H9 (cell line): ENCODE data around the gene PEX5L. TPM values are rescaled to one million over a fixed set of nuclear protein-coding genes. Genes with fewer than 3 reads are reported as not detected.

ENCODE experiments used
- DNase-seq: peaks from one replicate; pipeline ENCODE4 v3.0.0-alpha.2; 2017
- H2AFZ ChIP-seq: one replicate; pipeline ENCODE4 v1.6.1; 2013; ENCODE audit warnings: mild to moderate bottlenecking, low read length, control low read depth, moderate library complexity
- H2AK5ac ChIP-seq: 2 replicates; pipeline ENCODE4 v1.6.1; 2013; ENCODE audit warnings: low read length, control low read depth, mixed read lengths; ENCODE audit not compliant: insufficient read length
- H2BK120ac ChIP-seq: one replicate; pipeline ENCODE4 v1.6.1; 2013; ENCODE audit warnings: low read depth, mild to moderate bottlenecking, low read length, control low read depth, inconsistent platforms; ENCODE audit not compliant: poor library complexity, severe bottlenecking
- H2BK12ac ChIP-seq: 2 replicates; pipeline ENCODE4 v1.6.1; 2013; ENCODE audit warnings: low read length, control low read depth, mixed read lengths, low read depth; ENCODE audit not compliant: insufficient read length
- H2BK15ac ChIP-seq: 2 replicates; pipeline ENCODE4 v1.6.1; 2013; ENCODE audit warnings: low read depth, low read length, control low read depth
- H2BK20ac ChIP-seq: one replicate; pipeline ENCODE4 v1.6.1; 2013; ENCODE audit warnings: low read depth, mild to moderate bottlenecking, low read length, control low read depth, inconsistent platforms; ENCODE audit not compliant: poor library complexity, severe bottlenecking
- H2BK5ac ChIP-seq: 2 replicates; pipeline ENCODE4 v1.6.1; 2013; ENCODE audit warnings: low read length, control low read depth, mixed read lengths; ENCODE audit not compliant: insufficient read length
- H3K14ac ChIP-seq: 2 replicates; pipeline ENCODE4 v1.6.1; 2013; ENCODE audit warnings: low read length, control low read depth; ENCODE audit not compliant: insufficient read depth
- H3K18ac ChIP-seq: 2 replicates; pipeline ENCODE4 v1.6.1; 2013; ENCODE audit warnings: low read depth, mild to moderate bottlenecking, mixed read lengths, low read length, control low read depth; ENCODE audit not compliant: insufficient read length
- H3K23ac ChIP-seq: 2 replicates; pipeline ENCODE4 v1.6.1; 2013; ENCODE audit warnings: low read length, control low read depth, mixed read lengths, low read depth; ENCODE audit not compliant: insufficient read length
- H3K23me2 ChIP-seq: 2 replicates; pipeline ENCODE4 v1.6.1; 2013; ENCODE audit warnings: low read depth, mild to moderate bottlenecking, mixed read lengths, low read length, control low read depth; ENCODE audit not compliant: insufficient read length, poor library complexity, severe bottlenecking
- H3K27ac ChIP-seq: 2 replicates; pipeline ENCODE4 v1.5.1; 2013; ENCODE audit warnings: low read length, control low read depth, mixed read lengths, low read depth; ENCODE audit not compliant: insufficient read length
- H3K27me3 ChIP-seq: 2 replicates; pipeline ENCODE4 v1.6.1; 2013; ENCODE audit warnings: low read length, control low read depth, inconsistent platforms; ENCODE audit not compliant: insufficient read depth
- H3K4ac ChIP-seq: 2 replicates; pipeline ENCODE4 v1.6.1; 2013; ENCODE audit warnings: low read depth, mild to moderate bottlenecking, control low read depth, inconsistent platforms, low read length, moderate library complexity
- H3K4me1 ChIP-seq: 2 replicates; pipeline ENCODE4 v1.6.1; 2013; ENCODE audit warnings: low read length, control low read depth, inconsistent platforms; ENCODE audit not compliant: insufficient read depth
- H3K4me2 ChIP-seq: 2 replicates; pipeline ENCODE4 v1.6.1; 2013; ENCODE audit warnings: low read length, control low read depth, mixed read lengths; ENCODE audit not compliant: insufficient read length, insufficient read depth
- H3K56ac ChIP-seq: 2 replicates; pipeline ENCODE4 v1.6.1; 2013; ENCODE audit warnings: low read depth, mild to moderate bottlenecking, mixed read lengths, low read length, control low read depth; ENCODE audit not compliant: insufficient read length
- H3K79me1 ChIP-seq: 2 replicates; pipeline ENCODE4 v1.6.1; 2013; ENCODE audit warnings: low read depth, mild to moderate bottlenecking, moderate library complexity, low read length, control low read depth, inconsistent platforms; ENCODE audit not compliant: insufficient read depth, poor library complexity, severe bottlenecking
- H3K79me2 ChIP-seq: 2 replicates; pipeline ENCODE4 v1.6.1; 2013; ENCODE audit warnings: low read length, control low read depth, inconsistent platforms; ENCODE audit not compliant: insufficient read depth
- H3K9ac ChIP-seq: 2 replicates; pipeline ENCODE4 v1.6.1; 2013; ENCODE audit warnings: low read length, control low read depth, mixed read lengths; ENCODE audit not compliant: insufficient read length; ENCODE audit errors: extremely low read depth
- H3K9me3 ChIP-seq: one replicate; pipeline ENCODE4 v1.6.1; 2013; ENCODE audit warnings: low read depth, low read length, inconsistent platforms; ENCODE audit not compliant: control insufficient read depth
- H3T11ph ChIP-seq: one replicate; pipeline ENCODE4 v1.6.1; 2013; ENCODE audit warnings: mild to moderate bottlenecking, low read length, control low read depth, inconsistent platforms
- H4K20me1 ChIP-seq: one replicate; pipeline ENCODE4 v1.6.1; 2013; ENCODE audit not compliant: control insufficient read depth, insufficient read length, insufficient read depth
- H4K5ac ChIP-seq: 2 replicates; pipeline ENCODE4 v1.6.1; 2013; ENCODE audit warnings: low read depth, mild to moderate bottlenecking, mixed read lengths, low read length, control low read depth; ENCODE audit not compliant: insufficient read length
- H4K8ac ChIP-seq: replicated peaks from 2 replicates; pipeline ENCODE4 v1.6.1; 2013; ENCODE audit warnings: low read length, control low read depth, mixed read lengths, low read depth; ENCODE audit not compliant: insufficient read length
- H4K91ac ChIP-seq: 2 replicates; pipeline ENCODE4 v1.6.1; 2013; ENCODE audit warnings: low read depth, mild to moderate bottlenecking, moderate library complexity, mixed read lengths, low read length, control low read depth; ENCODE audit not compliant: insufficient read length
- H3K27ac Mint-ChIP-seq, 3 experiments: 2 replicates in 2 of 3; 3 replicates in 1 of 3; pipeline ENCODE4 v1.8.0; 2020 to 2021; ENCODE audit warnings: mixed read lengths in 3 of 3, mild to moderate bottlenecking in 1 of 3, moderate library complexity in 1 of 3
- H3K27me3 Mint-ChIP-seq: 2 replicates; pipeline ENCODE4 v1.8.0; 2021; ENCODE audit warnings: low read depth, mild to moderate bottlenecking, moderate library complexity, mixed read lengths
- H3K36me3 Mint-ChIP-seq, 3 experiments: 2 replicates in 2 of 3; 3 replicates in 1 of 3; pipeline ENCODE4 v1.8.0; 2020 to 2021; ENCODE audit warnings: low read depth in 3 of 3, mixed read lengths in 3 of 3; ENCODE audit not compliant: insufficient read depth in 1 of 3
- H3K4me1 Mint-ChIP-seq, 2 experiments: 2 replicates each; pipeline ENCODE4 v1.8.0; 2020; ENCODE audit warnings: mixed read lengths in 2 of 2
- H3K4me3 Mint-ChIP-seq, 2 experiments: 2 replicates in 1 of 2; 3 replicates in 1 of 2; pipeline ENCODE4 v1.8.0; 2020 to 2021; ENCODE audit warnings: mild to moderate bottlenecking in 2 of 2, mixed read lengths in 2 of 2, moderate library complexity in 1 of 2
- H3K9me3 Mint-ChIP-seq, 2 experiments: 2 replicates in 1 of 2; 3 replicates in 1 of 2; pipeline ENCODE4 v1.8.0; 2020; ENCODE audit warnings: mild to moderate bottlenecking in 2 of 2, mixed read lengths in 2 of 2, moderate library complexity in 1 of 2
- CTCF ChIP-seq: fragments of 200-600 bp; sonication (generic); conservative IDR thresholded peaks from 3 replicates; pipeline ENCODE4 v1.8.0; 2021; ENCODE audit warnings: antibody characterized with exemption, mild to moderate bottlenecking
- total RNA-seq: library from RNA; stranded (reverse); gene quantifications from 2 replicates; pipeline ENCODE4 v1.2.1, GENCODE V29; 2021

The PEX5L gene
- total RNA-seq, 1 experiment from 2014 or later = 0.85 TPM

GRCh38 chr3:180073561-180073960 lies 36.8 kb upstream of the PEX5L start:
- H3K4me3 Mint-ChIP-seq = no peak overlapping the region
- H3K14ac ChIP-seq = no peak overlapping the region
- no peak overlapping the region for H4K8ac ChIP-seq
- peaks cover 0 to 1% (median 0%) of the 10 kb centered on the region in 3 experiments; a peak in 1 of 7 replicates for H3K36me3 Mint-ChIP-seq
- peaks cover 18 to 20% of the 10 kb centered on the region in 2 experiments for H3K4me1 Mint-ChIP-seq
- H3K27me3 Mint-ChIP-seq = no peaks in the 10 kb centered on the region
- H4K91ac ChIP-seq = no peak overlapping the region
- H2BK20ac ChIP-seq = no peak overlapping the region
- H3K9me3 Mint-ChIP-seq = no peaks in the 10 kb centered on the region
- H2BK120ac ChIP-seq = no peak overlapping the region
- H3K4me1 ChIP-seq = peaks cover 8% of the 10 kb centered on the region; the same call in 1 of the 2 replicates
- no peak overlapping the region for H2BK12ac ChIP-seq
- no peak overlapping the region for H3K56ac ChIP-seq
- no peak overlapping the region for H3K18ac ChIP-seq
- no peak overlapping the region for H4K5ac ChIP-seq
- no peaks in the 10 kb centered on the region for H3K9me3 ChIP-seq
- H3K23me2 ChIP-seq = no peaks in the 10 kb centered on the region
- no peak overlapping the region for H2BK5ac ChIP-seq
- no peak overlapping the region for H3K4me2 ChIP-seq
- no peak overlapping the region for H3K27ac ChIP-seq
- H3T11ph ChIP-seq = no peak overlapping the region
- DNase-seq = no peak
- no peaks in the 10 kb centered on the region for H4K20me1 ChIP-seq
- TF ChIP-seq CTCF = no peak
- no peak overlapping the region for H3K23ac ChIP-seq
- H2AFZ ChIP-seq = no peak overlapping the region
- no peak overlapping the region for H2AK5ac ChIP-seq
- no peak overlapping the region for H3K9ac ChIP-seq
- no peaks in the 10 kb centered on the region for H3K79me1 ChIP-seq
- no peak overlapping the region for H2BK15ac ChIP-seq
- no peak overlapping the region for H3K4ac ChIP-seq
- no peaks in the 10 kb centered on the region for H3K27me3 ChIP-seq
- peak overlapping the region in 1 of 3 experiments; percentile 54; a peak in 1 of 7 replicates for H3K27ac Mint-ChIP-seq
- H3K79me2 ChIP-seq = no peaks in the 10 kb centered on the region
